Mesenchymal stem cell (in vitro differentiated cells and primary cell): ENCODE measurements around the gene NKAPL.
A peak's percentile ranks its signal among the peaks of the same experiment; 100 is the strongest.

Experiments used
- DNase-seq: peaks from one replicate; pipeline ENCODE4 v3.0.0-alpha.2; 2013
- H2AFZ ChIP-seq: one replicate; pipeline ENCODE4 v1.6.1; 2013; ENCODE audit warnings: low read depth, mild to moderate bottlenecking, control low read depth, inconsistent platforms, low read length, moderate library complexity
- H2AK5ac ChIP-seq: 2 replicates; pipeline ENCODE4 v1.6.1; 2013; ENCODE audit warnings: low read length, moderate library complexity, mild to moderate bottlenecking, inconsistent platforms; ENCODE audit not compliant: severe bottlenecking
- H2BK120ac ChIP-seq: one replicate; pipeline ENCODE4 v1.6.1; 2013; ENCODE audit warnings: low read depth, mild to moderate bottlenecking, inconsistent platforms, low read length, moderate library complexity
- H2BK12ac ChIP-seq, 2 experiments: one replicate each; pipeline ENCODE4 v1.6.1; 2013; ENCODE audit warnings: inconsistent platforms in 2 of 2, low read length in 2 of 2, mild to moderate bottlenecking in 2 of 2, moderate library complexity in 2 of 2, control low read depth in 1 of 2
- H2BK15ac ChIP-seq: one replicate; pipeline ENCODE4 v1.6.1; 2013; ENCODE audit warnings: mild to moderate bottlenecking, low read depth, inconsistent platforms; ENCODE audit not compliant: poor library complexity, severe bottlenecking
- H2BK5ac ChIP-seq: 2 replicates; pipeline ENCODE4 v1.6.1; 2013; ENCODE audit warnings: low read depth, mild to moderate bottlenecking, low read length, control low read depth, inconsistent platforms; ENCODE audit not compliant: poor library complexity, severe bottlenecking
- H3K14ac ChIP-seq, 2 experiments: one replicate each; pipeline ENCODE4 v1.6.1; 2013; ENCODE audit warnings: inconsistent platforms in 2 of 2, low read length in 2 of 2, control low read depth in 1 of 2, mild to moderate bottlenecking in 1 of 2, moderate library complexity in 1 of 2
- H3K18ac ChIP-seq, 2 experiments: one replicate each; pipeline ENCODE4 v1.6.1; 2013; ENCODE audit warnings: inconsistent platforms in 2 of 2, low read length in 2 of 2, control low read depth in 1 of 2, low read depth in 1 of 2, mild to moderate bottlenecking in 1 of 2
- H3K23ac ChIP-seq, 2 experiments: one replicate each; pipeline ENCODE4 v1.6.1; 2013; ENCODE audit warnings: inconsistent platforms in 2 of 2, low read length in 2 of 2, mild to moderate bottlenecking in 2 of 2, moderate library complexity in 2 of 2, control low read depth in 1 of 2
- H3K27ac ChIP-seq: 2 replicates; pipeline ENCODE4 v1.5.1; 2013; ENCODE audit warnings: mild to moderate bottlenecking, moderate library complexity, low read length, control low read depth, inconsistent platforms; ENCODE audit not compliant: poor library complexity, severe bottlenecking
- H3K27me3 ChIP-seq, 2 experiments: 2 replicates each; pipeline versions ENCODE4 v1.6.1 to v1.7.0; 2013; ENCODE audit warnings: low read length in 2 of 2, mild to moderate bottlenecking in 2 of 2, moderate library complexity in 2 of 2, control low read depth in 1 of 2, inconsistent platforms in 1 of 2; ENCODE audit not compliant: control insufficient read depth in 1 of 2, insufficient read depth in 1 of 2
- H3K36me3 ChIP-seq, 2 experiments: 2 replicates each; pipeline versions ENCODE4 v1.6.1 to v1.7.0; 2013; ENCODE audit warnings: low read length in 2 of 2, control low read depth in 1 of 2, inconsistent platforms in 1 of 2, low read depth in 1 of 2, mild to moderate bottlenecking in 1 of 2; ENCODE audit not compliant: insufficient read depth in 2 of 2, control insufficient read depth in 1 of 2
- H3K4ac ChIP-seq, 2 experiments: one replicate each; pipeline ENCODE4 v1.6.1; 2013; ENCODE audit warnings: inconsistent platforms in 2 of 2, low read length in 2 of 2, mild to moderate bottlenecking in 2 of 2, moderate library complexity in 2 of 2, control low read depth in 1 of 2, low read depth in 1 of 2
- H3K4me1 ChIP-seq: 2 replicates; pipeline ENCODE4 v1.6.1; 2013; ENCODE audit warnings: low read depth, low read length, control low read depth; ENCODE audit not compliant: control insufficient read depth, insufficient read depth
- H3K4me2 ChIP-seq: 2 replicates; pipeline ENCODE4 v1.6.1; 2013; ENCODE audit warnings: low read length, mild to moderate bottlenecking, inconsistent platforms; ENCODE audit not compliant: poor library complexity, severe bottlenecking
- H3K4me3 ChIP-seq, 2 experiments: 2 replicates each; pipeline versions ENCODE4 v1.5.1 to v1.7.0; 2013; ENCODE audit warnings: low read length in 2 of 2, mild to moderate bottlenecking in 2 of 2, control low read depth in 1 of 2, low read depth in 1 of 2; ENCODE audit not compliant: insufficient read depth in 1 of 2
- H3K79me1 ChIP-seq: replicated peaks from 2 replicates; pipeline ENCODE4 v1.6.1; 2013; ENCODE audit warnings: mild to moderate bottlenecking, control low read depth, low read length, inconsistent platforms; ENCODE audit not compliant: poor library complexity, severe bottlenecking
- H3K9ac ChIP-seq: 2 replicates; pipeline ENCODE4 v1.7.0; 2013; ENCODE audit warnings: mild to moderate bottlenecking, low read length, moderate library complexity
- H3K9me3 ChIP-seq: 2 replicates; pipeline ENCODE4 v1.7.0; 2013; ENCODE audit warnings: mild to moderate bottlenecking, low read length; ENCODE audit not compliant: control insufficient read depth
- H4K8ac ChIP-seq: one replicate; pipeline ENCODE4 v1.6.1; 2013; ENCODE audit warnings: inconsistent platforms, mild to moderate bottlenecking, low read length, moderate library complexity
- H4K91ac ChIP-seq: one replicate; pipeline ENCODE4 v1.6.1; 2013; ENCODE audit warnings: mild to moderate bottlenecking, low read length, inconsistent platforms
- WGBS: methylation state at CpG from one replicate; pipeline ENCODE4 v1.1.7; 2013; ENCODE audit warnings: mixed read lengths; 5-methylcytosine and 5-hydroxymethylcytosine counted together

Gene NKAPL

GRCh38 chr6:28225056-28225834 is 33.9 kb upstream of the NKAPL start, which contains the start of gene ZSCAN9:
TSS of gene ZSCAN9 (plus strand) at chr6:28225275. CDS start at chr6:28227085, 1,810 bp downstream.
- peak within 1 kb of the TSS in 1 of 2 experiments; percentile 40 for H2BK12ac ChIP-seq
- peak within 1 kb of the TSS in 1 of 2 experiments; percentile 20 for H3K14ac ChIP-seq
- peak within 1 kb of the TSS; percentile 72 for H3K4me2 ChIP-seq
- WGBS: under 1% methylated on average over 40 of the region's 45 CpGs
- H3K9me3 ChIP-seq: no peaks in the 10 kb centered on the region
- H3K9ac ChIP-seq: peak within 1 kb of the TSS; percentile 95
- peak within 1 kb of the TSS in 1 of 2 experiments; percentile 77 for H3K4ac ChIP-seq
- H3K18ac ChIP-seq: peak within 1 kb of the TSS; percentile 31 to 40
- peaks cover 17% of the 10 kb centered on the region for H3K79me1 ChIP-seq
- H3K27ac ChIP-seq: peak within 1 kb of the TSS; percentile 73
- H2AFZ ChIP-seq: peak within 1 kb of the TSS; percentile 46
- H3K36me3 ChIP-seq: peaks cover 11 to 31% of the 10 kb centered on the region in 2 experiments
- no peak within 1 kb of the TSS for H2BK5ac ChIP-seq
- peak within 1 kb of the TSS; percentile 67 for H2AK5ac ChIP-seq
- no peak within 1 kb of the TSS for H2BK120ac ChIP-seq
- no peaks in the 10 kb centered on the region for H3K4me1 ChIP-seq
- peak; percentile 89 for DNase-seq
- peaks cover 6 to 7% of the 10 kb centered on the region in 2 experiments for H3K27me3 ChIP-seq
- H3K23ac ChIP-seq: no peak within 1 kb of the TSS
- H4K91ac ChIP-seq: no peak within 1 kb of the TSS
- H2BK15ac ChIP-seq: peak within 1 kb of the TSS; percentile 85
- peak within 1 kb of the TSS; percentile 79 to 97 for H3K4me3 ChIP-seq
- H4K8ac ChIP-seq: peak within 1 kb of the TSS; percentile 92

DNA sequence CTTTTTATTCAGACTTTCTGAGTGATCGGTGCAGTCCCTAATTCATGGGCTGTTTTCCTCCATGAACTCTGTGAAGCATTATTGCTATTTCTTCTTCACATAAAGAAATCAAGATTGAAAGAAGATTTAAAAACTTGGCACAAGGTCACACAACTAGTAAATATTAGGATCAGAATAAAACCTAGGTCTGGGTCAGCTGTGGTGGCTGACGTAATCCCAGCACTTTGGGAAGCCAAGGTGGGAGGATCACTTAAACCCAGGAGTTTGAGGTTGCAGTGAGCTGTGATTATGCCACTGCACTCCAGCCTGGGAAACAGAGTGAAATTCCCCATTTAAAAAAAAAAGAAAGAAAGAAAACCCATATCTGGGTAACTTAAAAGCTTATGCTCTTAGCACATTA is 32.6 kb upstream of the NKAPL start:
- no peak overlapping the region for H2BK5ac ChIP-seq
- no CpG with 5 or more reads among the region's 2 CpGs for WGBS
- H3K4ac ChIP-seq: no peak overlapping the region
- H3K23ac ChIP-seq: no peak overlapping the region
- H3K18ac ChIP-seq: no peak overlapping the region
- peaks cover 15 to 43% of the 10 kb centered on the region in 2 experiments for H3K36me3 ChIP-seq
- H4K8ac ChIP-seq: no peak overlapping the region
- H3K4me2 ChIP-seq: peak overlapping the region; percentile 72
- H2AFZ ChIP-seq: no peak overlapping the region
- no peaks in the 10 kb centered on the region for H3K27me3 ChIP-seq
- no peaks in the 10 kb centered on the region for H3K4me1 ChIP-seq
- H3K27ac ChIP-seq: no peak overlapping the region
- no peak overlapping the region for H2BK15ac ChIP-seq
- no peak for DNase-seq
- H2AK5ac ChIP-seq: no peak overlapping the region
- peaks cover 20% of the 10 kb centered on the region for H3K79me1 ChIP-seq
- H3K9ac ChIP-seq: peak overlapping the region; percentile 95
- H3K14ac ChIP-seq: no peak overlapping the region
- H3K4me3 ChIP-seq: peak overlapping the region in 1 of 2 experiments; percentile 97
- H3K9me3 ChIP-seq: no peaks in the 10 kb centered on the region
- no peak overlapping the region for H2BK120ac ChIP-seq
- no peak overlapping the region for H2BK12ac ChIP-seq
- H4K91ac ChIP-seq: no peak overlapping the region

DNA sequence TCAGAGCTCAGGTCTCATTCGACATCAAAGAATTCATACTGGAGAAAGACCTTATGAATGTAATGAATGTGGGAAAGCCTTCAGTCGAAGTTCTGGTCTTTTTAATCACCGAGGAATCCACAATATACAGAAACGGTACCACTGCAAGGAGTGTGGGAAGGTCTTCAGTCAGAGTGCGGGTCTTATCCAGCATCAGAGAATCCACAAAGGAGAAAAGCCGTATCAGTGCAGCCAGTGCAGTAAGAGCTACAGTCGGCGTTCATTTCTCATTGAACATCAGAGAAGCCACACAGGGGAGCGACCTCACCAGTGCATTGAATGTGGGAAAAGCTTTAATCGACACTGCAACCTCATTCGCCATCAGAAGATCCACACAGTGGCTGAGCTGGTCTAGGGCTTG is 26.3 kb upstream of the NKAPL start:
- Histone ChIP-seq H3K4me3 (no peak overlapping the region), H3K27ac (no peak overlapping the region), H2AK5ac (no peak overlapping the region), H3K4me1 (no peaks in the 10 kb centered on the region), H3K4me2 (no peak overlapping the region), H4K91ac (no peak overlapping the region), H2BK120ac (no peak overlapping the region), H3K79me1 (peaks cover 31% of the 10 kb centered on the region), H2AFZ (no peak overlapping the region), H2BK12ac (no peak overlapping the region), H2BK5ac (no peak overlapping the region), H3K18ac (no peak overlapping the region), H3K27me3 (no peaks in the 10 kb centered on the region), H3K14ac (no peak overlapping the region), H3K9ac (no peak overlapping the region), H3K4ac (no peak overlapping the region), H3K23ac (no peak overlapping the region), H2BK15ac (no peak overlapping the region), H3K36me3 (peaks cover 27 to 74% of the 10 kb centered on the region in 2 experiments), H4K8ac (no peak overlapping the region), H3K9me3 (no peaks in the 10 kb centered on the region)
- 98% methylated on average over 11 of the region's 11 CpGs for WGBS
- no peak for DNase-seq

DNA sequence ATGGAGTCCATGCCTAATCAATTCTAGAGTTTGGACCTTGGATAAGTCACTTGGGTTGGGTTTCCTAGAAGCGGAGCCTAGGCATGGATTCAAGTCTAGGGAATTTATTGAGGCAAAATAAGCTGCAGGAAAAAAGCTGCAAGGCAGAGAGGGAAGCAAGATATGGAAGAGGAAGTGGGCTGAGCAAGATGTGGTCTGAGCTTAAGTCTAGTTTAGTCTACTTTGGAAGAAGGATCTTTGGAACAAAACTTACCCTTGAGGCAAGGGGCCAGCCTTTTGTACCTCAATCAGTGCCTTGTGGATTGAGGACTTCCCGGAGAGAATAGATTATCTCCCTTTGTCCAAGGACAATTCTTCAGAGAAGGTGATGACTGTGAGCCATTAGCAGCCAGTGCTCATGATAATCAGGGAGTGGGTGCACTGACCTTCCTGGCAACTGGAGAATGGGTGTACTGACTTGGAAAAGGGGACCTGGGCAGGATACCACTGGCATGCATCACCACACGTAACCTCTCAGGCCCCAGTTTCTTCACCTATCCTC is 23.1 kb upstream of the NKAPL start:
- no peak overlapping the region for H2BK15ac ChIP-seq
- no peak for DNase-seq
- H2BK120ac ChIP-seq: no peak overlapping the region
- H3K4me3 ChIP-seq: no peak overlapping the region
- no peak overlapping the region for H3K23ac ChIP-seq
- H3K9me3 ChIP-seq: no peaks in the 10 kb centered on the region
- no peaks in the 10 kb centered on the region for H3K27me3 ChIP-seq
- no peak overlapping the region for H3K14ac ChIP-seq
- H3K4me2 ChIP-seq: no peak overlapping the region
- no peak overlapping the region for H2AFZ ChIP-seq
- no peak overlapping the region for H3K4ac ChIP-seq
- 94% methylated on average over 2 of the region's 3 CpGs for WGBS
- H3K27ac ChIP-seq: no peak overlapping the region
- H3K18ac ChIP-seq: no peak overlapping the region
- no peak overlapping the region for H2BK12ac ChIP-seq
- no peak overlapping the region for H4K91ac ChIP-seq
- H3K9ac ChIP-seq: no peak overlapping the region
- H4K8ac ChIP-seq: no peak overlapping the region
- no peak overlapping the region for H2AK5ac ChIP-seq
- peaks cover 24 to 50% of the 10 kb centered on the region in 2 experiments for H3K36me3 ChIP-seq
- peaks cover 22% of the 10 kb centered on the region for H3K79me1 ChIP-seq
- H3K4me1 ChIP-seq: no peaks in the 10 kb centered on the region
- no peak overlapping the region for H2BK5ac ChIP-seq
